WTC11 (cell line): ENCODE data around the gene KLK2. TPM values are rescaled to one million over a fixed set of nuclear protein-coding genes. Genes with fewer than 3 reads are reported as not detected.
A peak's percentile ranks its signal among the peaks of the same experiment; 100 is the strongest.

Experiments used
- ATAC-seq: fragments of 200-7000 bp; cut with Tn5 transposase; 2 replicates; pipeline ENCODE4 v1.10.0; 2021; ENCODE audit warnings: mild to moderate bottlenecking, moderate library complexity
- CTCF ChIA-PET: fragments of 300-600 bp; sonication (Branson Sonifier 250); formaldehyde crosslinking; loops from one replicate; lab custom pipeline; 2021; ENCODE audit warnings: antibody characterized with exemption; lab: Charles Lee
- POLR2A ChIA-PET: fragments of 350-600 bp; sonication (Branson Sonifier 250); formaldehyde crosslinking; loops from one replicate; lab custom pipeline; 2021; ENCODE audit warnings: antibody characterized with exemption; lab: Charles Lee
- DNase-seq: peaks from one replicate; pipeline ENCODE4 v3.0.0; 2021; ENCODE audit warnings: low spot score
- H3K27ac Mint-ChIP-seq: 2 replicates; pipeline ENCODE4 v1.8.0; 2021; ENCODE audit warnings: mixed read lengths
- H3K27me3 Mint-ChIP-seq: 2 replicates; pipeline ENCODE4 v1.8.0; 2021; ENCODE audit warnings: low read depth, mild to moderate bottlenecking, moderate library complexity, mixed read lengths
- H3K36me3 Mint-ChIP-seq: 2 replicates; pipeline ENCODE4 v1.8.0; 2021; ENCODE audit warnings: mixed read lengths
- H3K4me1 Mint-ChIP-seq: 2 replicates; pipeline ENCODE4 v1.8.0; 2022; ENCODE audit warnings: mixed read lengths
- H3K4me3 Mint-ChIP-seq: 2 replicates; pipeline ENCODE4 v1.8.0; 2021; ENCODE audit warnings: mild to moderate bottlenecking, moderate library complexity, mixed read lengths
- H3K9me3 Mint-ChIP-seq: 2 replicates; pipeline ENCODE4 v1.8.0; 2021; ENCODE audit warnings: mixed read lengths
- ATF1 ChIP-seq: sonication (generic); formaldehyde crosslinking; IDR thresholded peaks from 2 replicates; pipeline ENCODE4 v1.8.1; 2023; ENCODE audit warnings: mild to moderate bottlenecking, moderate library complexity, missing genetic modification reagents
- CREB1 ChIP-seq: sonication (generic); formaldehyde crosslinking; IDR thresholded peaks from 2 replicates; pipeline ENCODE4 v1.8.0; 2023; ENCODE audit warnings: mild to moderate bottlenecking, missing genetic modification reagents
- CREM ChIP-seq: sonication (generic); formaldehyde crosslinking; IDR thresholded peaks from 2 replicates; pipeline ENCODE4 v1.8.1; 2022; ENCODE audit warnings: mild to moderate bottlenecking, missing genetic modification reagents, moderate library complexity
- E2F4 ChIP-seq: sonication (generic); formaldehyde crosslinking; IDR thresholded peaks from 2 replicates; pipeline ENCODE4 v1.8.1; 2022; ENCODE audit warnings: low read depth, mild to moderate bottlenecking, moderate library complexity, missing genetic modification reagents, borderline replicate concordance
- ELF4 ChIP-seq: sonication (generic); formaldehyde crosslinking; IDR thresholded peaks from 2 replicates; pipeline ENCODE4 v1.8.1; 2022; ENCODE audit warnings: low read depth, mild to moderate bottlenecking, moderate library complexity, missing genetic modification reagents
- FOXJ3 ChIP-seq: sonication (generic); formaldehyde crosslinking; IDR thresholded peaks from 2 replicates; pipeline ENCODE4 v1.9.0; 2021; ENCODE audit warnings: missing genetic modification reagents, mild to moderate bottlenecking, borderline replicate concordance
- FOXP1 ChIP-seq: sonication (generic); formaldehyde crosslinking; IDR thresholded peaks from 2 replicates; pipeline ENCODE4 v1.8.0; 2022; ENCODE audit warnings: missing genetic modification reagents, mild to moderate bottlenecking, moderate library complexity, borderline replicate concordance
- HMGA2 ChIP-seq: fragments of 250-450 bp; sonication (Bioruptor Pico); IDR thresholded peaks from 2 replicates; pipeline ENCODE4 v1.4.0; 2021; ENCODE audit warnings: mild to moderate bottlenecking, moderate library complexity
- JAZF1 ChIP-seq: fragments of 250-450 bp; sonication (Bioruptor Pico); IDR thresholded peaks from 2 replicates; pipeline ENCODE4 v1.9.0; 2021; ENCODE audit warnings: moderate library complexity, mild to moderate bottlenecking, inconsistent platforms
- KAT7 ChIP-seq: sonication (generic); formaldehyde crosslinking; IDR thresholded peaks from 2 replicates; pipeline ENCODE4 v1.8.1; 2023; ENCODE audit warnings: missing genetic modification reagents, mild to moderate bottlenecking, borderline replicate concordance
- MAX ChIP-seq: sonication (generic); formaldehyde crosslinking; IDR thresholded peaks from 2 replicates; pipeline ENCODE4 v1.8.0; 2022; ENCODE audit warnings: mild to moderate bottlenecking, missing genetic modification reagents
- NFYB ChIP-seq: sonication (generic); formaldehyde crosslinking; conservative IDR thresholded peaks from 2 replicates; pipeline ENCODE4 v1.8.0; 2022; ENCODE audit warnings: low read depth, missing genetic modification reagents
- NR1H2 ChIP-seq: sonication (generic); formaldehyde crosslinking; IDR thresholded peaks from 2 replicates; pipeline ENCODE4 v1.9.0; 2021; ENCODE audit warnings: mild to moderate bottlenecking, moderate library complexity, missing genetic modification reagents
- PRRX2 ChIP-seq: fragments of 250-450 bp; sonication (Bioruptor Pico); IDR thresholded peaks from 2 replicates; pipeline ENCODE4 v1.8.0; 2021; ENCODE audit warnings: mild to moderate bottlenecking
- SP1 ChIP-seq: sonication (generic); formaldehyde crosslinking; conservative IDR thresholded peaks from 2 replicates; pipeline ENCODE4 v1.8.1; 2022; ENCODE audit warnings: missing genetic modification reagents
- TCF7 ChIP-seq: sonication (generic); formaldehyde crosslinking; IDR thresholded peaks from 2 replicates; pipeline ENCODE4 v1.8.0; 2022; ENCODE audit warnings: mild to moderate bottlenecking, low read depth, missing genetic modification reagents, moderate library complexity
- TP53 ChIP-seq: sonication (generic); formaldehyde crosslinking; IDR thresholded peaks from 2 replicates; pipeline ENCODE4 v1.8.1; 2023; ENCODE audit warnings: mild to moderate bottlenecking, missing genetic modification reagents
- ZNF121 ChIP-seq: sonication (generic); formaldehyde crosslinking; IDR thresholded peaks from 2 replicates; pipeline ENCODE4 v1.8.0; 2023; ENCODE audit warnings: missing genetic modification reagents
- ZNF416 ChIP-seq: fragments of 250-450 bp; sonication (Bioruptor Pico); IDR thresholded peaks from 2 replicates; pipeline ENCODE4 v1.9.0; 2021; ENCODE audit warnings: mild to moderate bottlenecking, inconsistent platforms
- ZNF423 ChIP-seq: fragments of 250-450 bp; sonication (Bioruptor Pico); IDR thresholded peaks from 2 replicates; pipeline ENCODE4 v2.1.2; 2022; ENCODE audit warnings: mild to moderate bottlenecking, moderate library complexity
- total RNA-seq: library from RNA; stranded (reverse); gene quantifications from 3 replicates; pipeline ENCODE4 v1.2.3, GENCODE V29; 2021
- TF ChIP-seq, protein P1 (sequence below): sonication (generic); formaldehyde crosslinking; IDR thresholded peaks from 2 replicates; pipeline ENCODE4 v1.8.0; 2022; ENCODE audit warnings: mild to moderate bottlenecking, missing genetic modification reagents
- TF ChIP-seq, protein P2 (sequence below): fragments of 250-450 bp; sonication (Bioruptor Pico); conservative IDR thresholded peaks from 2 replicates; pipeline ENCODE4 v1.9.0; 2021; ENCODE audit warnings: mild to moderate bottlenecking
- TF ChIP-seq, protein P3 (sequence below): sonication (generic); formaldehyde crosslinking; IDR thresholded peaks from 2 replicates; pipeline ENCODE4 v1.8.1; 2022; ENCODE audit warnings: mild to moderate bottlenecking, missing genetic modification reagents, moderate library complexity, borderline replicate concordance

KLK2 gene
- total RNA-seq, 1 experiment from 2014 or later: not detected

DNA sequence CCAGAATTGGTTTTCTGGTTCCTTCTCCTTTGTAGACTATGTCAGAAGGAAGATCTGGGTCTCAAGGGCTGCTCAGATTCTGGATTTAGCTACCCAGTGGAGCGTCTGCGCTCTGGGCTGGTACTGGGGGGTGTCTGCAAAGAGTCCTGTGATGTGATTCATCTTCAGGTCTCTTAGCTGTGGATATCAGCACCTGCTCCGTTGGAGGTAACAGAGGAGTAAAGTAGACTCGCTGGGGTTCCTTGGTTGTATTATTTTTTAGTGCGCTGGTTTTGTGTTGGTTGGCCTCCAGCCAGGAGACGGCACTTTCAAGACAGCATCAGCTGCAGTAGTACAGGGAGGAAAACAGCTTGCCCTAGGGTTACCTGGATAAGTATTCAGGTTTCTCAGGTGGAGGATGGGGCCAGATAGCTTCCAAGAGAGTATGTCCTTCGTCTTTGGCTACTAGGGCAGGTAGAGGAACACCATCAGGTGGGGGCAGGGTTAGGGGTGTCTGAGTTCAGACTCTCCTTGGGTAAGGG lies 29.5 kb upstream of the KLK2 start:
- Mint-ChIP-seq H3K9me3 (peaks cover 7% of the 10 kb centered on the region; the same call in 1 of the 2 replicates), H3K36me3 (no peaks in the 10 kb centered on the region), H3K27ac (no peak overlapping the region), H3K4me1 (peaks cover 11% of the 10 kb centered on the region), H3K4me3 (no peak overlapping the region), H3K27me3 (peaks cover 68% of the 10 kb centered on the region)
- TF ChIP-seq CREB1 (CRISPR knock-in tag): no peak
- no peak for TF ChIP-seq PRRX2 (CRISPR knock-in tag)
- no peak for TF ChIP-seq TP53 (CRISPR knock-in tag)
- TF ChIP-seq, protein P1, sequence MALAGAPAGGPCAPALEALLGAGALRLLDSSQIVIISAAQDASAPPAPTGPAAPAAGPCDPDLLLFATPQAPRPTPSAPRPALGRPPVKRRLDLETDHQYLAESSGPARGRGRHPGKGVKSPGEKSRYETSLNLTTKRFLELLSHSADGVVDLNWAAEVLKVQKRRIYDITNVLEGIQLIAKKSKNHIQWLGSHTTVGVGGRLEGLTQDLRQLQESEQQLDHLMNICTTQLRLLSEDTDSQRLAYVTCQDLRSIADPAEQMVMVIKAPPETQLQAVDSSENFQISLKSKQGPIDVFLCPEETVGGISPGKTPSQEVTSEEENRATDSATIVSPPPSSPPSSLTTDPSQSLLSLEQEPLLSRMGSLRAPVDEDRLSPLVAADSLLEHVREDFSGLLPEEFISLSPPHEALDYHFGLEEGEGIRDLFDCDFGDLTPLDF: no peak
- TF ChIP-seq ELF4: no peak
- TF ChIP-seq ATF1: no peak
- TF ChIP-seq TCF7: no peak
- TF ChIP-seq SP1 (CRISPR knock-in tag): no peak
- no peak for TF ChIP-seq KAT7 (CRISPR knock-in tag)
- no peak for TF ChIP-seq NFYB
- TF ChIP-seq ZNF423 (CRISPR knock-in tag): no peak
- TF ChIP-seq FOXJ3: no peak
- ATAC-seq: no peak
- ChIA-PET POLR2A (no interaction called here), CTCF (interaction anchor here (0.6 to 1.1 kb wide), 2 partner anchors 49 to 1744 kb away, joined by 3 read pairs; no protein-coding TSS in a partner anchor)
- DNase-seq: no peak

DNA sequence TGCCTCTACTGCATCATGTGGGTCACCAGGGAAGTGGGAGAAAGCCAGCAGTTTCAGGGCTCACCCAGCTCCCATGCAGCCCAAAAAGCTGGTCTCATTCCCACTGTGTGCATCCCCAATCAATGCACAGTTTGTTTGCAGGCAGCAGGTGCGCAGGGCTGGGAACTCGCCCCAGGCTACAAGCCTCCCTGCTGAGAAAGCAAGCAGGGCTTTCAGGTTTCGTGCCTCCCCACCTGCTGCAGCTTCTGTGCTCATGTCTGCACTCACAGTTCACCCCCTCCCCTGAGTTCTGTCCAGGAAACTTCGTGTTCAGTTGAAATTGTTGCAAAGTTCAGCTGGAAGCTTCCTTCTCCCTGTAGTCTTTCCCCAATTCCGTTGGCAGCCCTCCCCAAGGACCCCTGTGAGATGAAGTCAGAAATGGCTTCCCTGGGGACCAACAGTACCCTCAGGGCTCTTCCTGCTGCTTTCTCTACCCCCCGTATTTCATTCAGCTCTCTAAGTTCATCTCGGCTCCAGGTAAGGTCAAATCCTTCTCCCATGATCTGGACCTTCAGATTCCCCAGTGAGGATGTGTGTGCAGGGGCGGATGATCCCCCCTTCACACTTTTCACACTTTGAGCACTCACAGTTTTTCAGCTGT lies 28.8 kb upstream of the KLK2 start:
- Mint-ChIP-seq H3K27me3 (peaks cover 74% of the 10 kb centered on the region), H3K9me3 (peaks cover 7% of the 10 kb centered on the region; the same call in 1 of the 2 replicates), H3K36me3 (no peaks in the 10 kb centered on the region), H3K4me3 (no peak overlapping the region), H3K27ac (no peak overlapping the region), H3K4me1 (peaks cover 11% of the 10 kb centered on the region)
- no peak for DNase-seq
- no peak for TF ChIP-seq NR1H2 (CRISPR knock-in tag)
- TF ChIP-seq ZNF423 (CRISPR knock-in tag): peak; percentile 60
- POLR2A ChIA-PET: no interaction called here
- no peak for ATAC-seq
- CTCF ChIA-PET: interaction anchor here (1.1 kb wide), 1 partner anchor 50 kb away, joined by 3 read pairs; no protein-coding TSS in a partner anchor

DNA sequence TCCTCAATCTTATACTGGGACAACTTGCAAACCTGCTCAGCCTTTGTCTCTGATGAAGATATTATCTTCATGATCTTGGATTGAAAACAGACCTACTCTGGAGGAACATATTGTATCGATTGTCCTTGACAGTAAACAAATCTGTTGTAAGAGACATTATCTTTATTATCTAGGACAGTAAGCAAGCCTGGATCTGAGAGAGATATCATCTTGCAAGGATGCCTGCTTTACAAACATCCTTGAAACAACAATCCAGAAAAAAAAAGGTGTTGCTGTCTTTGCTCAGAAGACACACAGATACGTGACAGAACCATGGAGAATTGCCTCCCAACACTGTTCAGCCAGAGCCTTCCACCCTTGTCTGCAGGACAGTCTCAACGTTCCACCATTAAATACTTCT lies 22.5 kb upstream of the KLK2 start:
- no peak for DNase-seq
- Mint-ChIP-seq H3K9me3 (no peaks in the 10 kb centered on the region), H3K4me3 (no peak overlapping the region), H3K27me3 (peaks cover 64% of the 10 kb centered on the region), H3K4me1 (no peaks in the 10 kb centered on the region), H3K27ac (no peak overlapping the region), H3K36me3 (no peaks in the 10 kb centered on the region)
- ChIA-PET CTCF (no interaction called here), POLR2A (no interaction called here)
- no peak for TF ChIP-seq NR1H2 (CRISPR knock-in tag)
- TF ChIP-seq FOXJ3: no peak
- TF ChIP-seq, protein P2, sequence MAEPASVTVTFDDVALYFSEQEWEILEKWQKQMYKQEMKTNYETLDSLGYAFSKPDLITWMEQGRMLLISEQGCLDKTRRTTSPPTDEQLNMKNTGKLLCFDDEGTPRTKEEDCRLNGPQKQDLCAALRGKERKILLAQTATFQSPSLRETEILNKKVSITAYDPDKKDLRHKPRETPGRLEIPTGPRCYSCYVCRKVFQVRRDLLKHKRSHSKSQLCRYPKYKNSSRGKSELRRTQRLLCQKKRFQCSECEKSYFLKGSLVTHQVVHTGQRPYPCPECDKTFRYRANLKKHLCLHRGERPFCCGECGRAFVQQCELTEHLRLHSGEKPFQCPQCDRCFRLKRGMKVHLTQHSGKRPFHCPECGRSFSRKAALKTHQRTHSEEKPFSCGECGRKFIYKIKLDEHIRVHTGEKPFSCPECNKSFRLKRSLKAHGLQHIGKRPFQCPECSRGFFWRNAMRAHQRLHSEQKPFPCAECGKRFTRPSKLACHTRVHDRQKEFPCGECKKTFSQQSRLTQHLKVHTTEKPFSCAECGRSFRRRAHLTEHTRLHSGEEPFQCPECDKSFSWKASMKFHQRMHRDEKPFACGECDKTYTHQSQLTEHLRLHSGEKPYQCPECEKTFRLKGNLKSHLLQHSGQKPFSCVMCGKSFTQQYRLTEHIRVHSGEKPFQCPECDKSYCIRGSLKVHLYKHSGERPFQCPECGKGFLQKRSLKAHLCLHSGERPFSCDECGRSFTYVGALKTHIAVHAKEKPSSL (CRISPR knock-in tag): no peak
- TF ChIP-seq ZNF416 (CRISPR knock-in tag): no peak
- no peak for TF ChIP-seq CREM (CRISPR knock-in tag)
- no peak for TF ChIP-seq PRRX2 (CRISPR knock-in tag)
- no peak for ATAC-seq

DNA sequence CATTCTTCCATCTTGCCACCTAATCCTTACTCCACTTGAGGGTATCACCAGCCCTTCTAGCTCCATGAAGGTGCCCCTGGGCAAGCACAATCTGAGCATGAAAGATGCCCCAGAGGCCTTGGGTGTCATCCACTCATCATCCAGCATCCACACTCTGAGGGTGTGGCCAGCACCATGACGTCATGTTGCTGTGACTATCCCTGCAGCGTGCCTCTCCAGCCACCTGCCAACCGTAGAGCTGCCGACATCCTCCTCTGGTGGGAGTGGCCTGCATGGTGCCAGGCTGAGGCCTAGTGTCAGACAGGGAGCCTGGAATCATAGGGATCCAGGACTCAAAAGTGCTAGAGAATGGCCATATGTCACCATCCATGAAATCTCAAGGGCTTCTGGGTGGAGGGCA lies 21.6 kb upstream of the KLK2 start:
- H3K27me3 Mint-ChIP-seq: peaks cover 68% of the 10 kb centered on the region
- H3K9me3 Mint-ChIP-seq: no peaks in the 10 kb centered on the region
- no peak for TF ChIP-seq HMGA2 (CRISPR knock-in tag)
- TF ChIP-seq, protein P3, sequence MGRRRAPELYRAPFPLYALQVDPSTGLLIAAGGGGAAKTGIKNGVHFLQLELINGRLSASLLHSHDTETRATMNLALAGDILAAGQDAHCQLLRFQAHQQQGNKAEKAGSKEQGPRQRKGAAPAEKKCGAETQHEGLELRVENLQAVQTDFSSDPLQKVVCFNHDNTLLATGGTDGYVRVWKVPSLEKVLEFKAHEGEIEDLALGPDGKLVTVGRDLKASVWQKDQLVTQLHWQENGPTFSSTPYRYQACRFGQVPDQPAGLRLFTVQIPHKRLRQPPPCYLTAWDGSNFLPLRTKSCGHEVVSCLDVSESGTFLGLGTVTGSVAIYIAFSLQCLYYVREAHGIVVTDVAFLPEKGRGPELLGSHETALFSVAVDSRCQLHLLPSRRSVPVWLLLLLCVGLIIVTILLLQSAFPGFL (CRISPR knock-in tag): no peak
- TF ChIP-seq MAX (CRISPR knock-in tag): no peak
- no peak for TF ChIP-seq CREB1 (CRISPR knock-in tag)
- no peak for TF ChIP-seq FOXJ3
- TF ChIP-seq FOXP1: no peak
- TF ChIP-seq ZNF121 (CRISPR knock-in tag): no peak
- TF ChIP-seq E2F4: no peak
- TF ChIP-seq, protein P1: no peak
- no peak for TF ChIP-seq JAZF1 (CRISPR knock-in tag)

More for the DNA sequence above, 21.6 kb upstream of the KLK2 start:
- H3K4me3 Mint-ChIP-seq: no peak overlapping the region
- H3K4me1 Mint-ChIP-seq: no peaks in the 10 kb centered on the region
- no peaks in the 10 kb centered on the region for H3K36me3 Mint-ChIP-seq
- ATAC-seq (no peak), DNase-seq (no peak)
- H3K27ac Mint-ChIP-seq: no peak overlapping the region
- ChIA-PET CTCF (no interaction called here), POLR2A (no interaction called here)
